Liver (tissue), 3 donors: ENCODE results near the gene LTBP4.

Experiments
- ATF3 ChIP-seq: IDR thresholded peaks from 2 replicates; pipeline ENCODE4 v1.6.1; 2016; ENCODE audit warnings: antibody characterized with exemption
- CTCF ChIP-seq: fragments of 150-350 bp; IDR thresholded peaks from 2 replicates; pipeline ENCODE4 v1.5.1; 2017; ENCODE audit warnings: improper control_type of control experiment, low read depth, low read length; ENCODE audit not compliant: missing input control
- HNF4A ChIP-seq, 2 donors: conservative IDR thresholded peaks; 2 replicates each; pipeline ENCODE4 v1.6.1; 2016; ENCODE audit warnings: antibody characterized with exemption in 2 of 2, mild to moderate bottlenecking in 2 of 2
- JUND ChIP-seq, 2 donors: IDR thresholded peaks; 2 replicates each; pipeline ENCODE4 v1.6.1; 2016; ENCODE audit warnings: antibody characterized with exemption in 2 of 2
- RAD21 ChIP-seq, 2 donors: IDR thresholded peaks; 2 replicates each; pipeline ENCODE4 v1.6.1; 2016; ENCODE audit warnings: antibody characterized with exemption in 2 of 2, mild to moderate bottlenecking in 2 of 2
- REST ChIP-seq: IDR thresholded peaks from 2 replicates; pipeline ENCODE4 v1.6.1; 2016; ENCODE audit warnings: antibody characterized with exemption, mild to moderate bottlenecking
- SP1 ChIP-seq: IDR thresholded peaks from 2 replicates; pipeline ENCODE4 v1.6.1; 2018; ENCODE audit warnings: antibody characterized with exemption, mild to moderate bottlenecking
- YY1 ChIP-seq: IDR thresholded peaks from 2 replicates; pipeline ENCODE4 v1.6.1; 2016; ENCODE audit warnings: antibody characterized with exemption, mild to moderate bottlenecking
- donor health status: healthy.
- donor health status: healthy.

- no peak for TF ChIP-seq REST
- TF ChIP-seq JUND (IDR thresholded peaks at IDR 0.05): no peak
- no peak for TF ChIP-seq CTCF
- TF ChIP-seq YY1: no peak
- no peak for TF ChIP-seq SP1
- no peak for TF ChIP-seq ATF3
- TF ChIP-seq HNF4A (conservative IDR thresholded peaks at IDR 0.05): no peak
- TF ChIP-seq RAD21 (IDR thresholded peaks at IDR 0.05): no peak
Measured at GRCh38 chr19:40642051-40642706, 41.0 kb downstream of the LTBP4 start.
